GM19043 (cell line): ENCODE results near the gene OPHN1.
"Not testable (repeated sequence)": the region's sequence is repeated elsewhere in the genome, so short reads cannot be mapped to it uniquely, and the experiment has no call there.

Source experiments
- ATAC-seq: cut with Tn5 transposase; IDR thresholded peaks from one replicate; pipeline ENCODE4 v1.9.1; 2021; ENCODE audit warnings: low read depth; ENCODE audit not compliant: unreplicated experiment

The OPHN1 gene

DNA sequence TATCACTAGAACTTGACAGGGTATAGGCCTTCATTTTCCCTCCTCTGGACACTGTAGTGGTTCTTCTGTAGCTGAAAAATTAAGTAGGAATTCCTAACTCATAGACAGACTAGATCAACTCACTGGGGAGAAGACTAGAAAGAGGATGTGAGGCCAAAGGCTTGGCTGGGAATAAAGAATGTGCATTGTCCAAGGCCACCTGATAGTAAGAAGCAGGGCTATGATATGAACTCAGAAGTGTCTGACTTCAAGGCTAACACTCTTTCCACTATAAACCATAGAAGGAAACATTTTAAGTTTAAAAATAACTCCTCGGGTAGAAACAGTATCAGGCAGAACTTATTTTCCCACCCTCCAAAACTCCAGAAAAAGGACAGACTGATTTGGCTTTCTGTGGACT is 346.6 kb downstream of the OPHN1 start:
- no peak for ATAC-seq

DNA sequence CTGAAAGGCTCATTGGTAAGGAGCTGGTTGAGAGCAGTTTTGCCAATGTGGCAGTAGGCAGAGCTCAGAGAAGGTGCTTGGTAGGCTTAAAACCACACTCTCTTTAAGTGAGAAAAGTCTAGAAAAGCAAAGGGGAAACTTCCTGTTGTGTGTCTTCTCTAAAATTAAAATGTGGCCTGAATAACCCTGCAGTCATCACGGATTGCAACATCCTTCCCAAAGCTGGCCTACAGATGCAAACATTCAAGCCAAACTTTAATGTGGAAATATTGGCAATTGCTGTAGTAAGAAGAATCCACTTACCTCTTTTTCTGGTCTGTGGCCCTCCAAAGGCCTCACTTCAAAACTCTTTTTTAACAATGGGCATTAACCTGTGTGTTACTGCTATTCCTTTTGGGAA is 348.5 kb downstream of the OPHN1 start:
- no peak for ATAC-seq

DNA sequence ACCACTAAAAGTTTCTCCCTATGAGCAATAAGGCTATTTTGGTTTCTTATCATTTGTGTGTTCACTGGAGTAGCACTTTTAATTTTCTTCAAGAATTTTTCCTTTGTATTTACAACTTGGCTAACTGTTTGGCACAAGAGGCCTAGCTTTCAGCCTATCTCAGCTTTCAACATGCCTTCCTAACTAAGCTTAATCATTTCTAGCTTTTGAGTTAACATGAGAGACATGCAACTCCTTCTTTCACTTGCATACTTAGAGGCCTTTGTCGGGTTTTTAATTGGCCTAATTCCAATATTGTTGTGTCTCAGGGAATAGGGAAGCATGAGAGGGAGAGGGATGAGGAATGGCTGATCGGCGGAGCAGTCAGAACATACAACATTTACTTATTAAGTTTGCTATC is 349.8 kb downstream of the OPHN1 start:
- no peak for ATAC-seq

GRCh38 chrX:68079961-68080360 is 353.3 kb downstream of the OPHN1 start:
- ATAC-seq = no peak

- ATAC-seq = not testable (repeated sequence)
Measured at GRCh38 chrX:68078801-68079200, 354.5 kb downstream of the OPHN1 start.

GRCh38 chrX:68077378-68077777 is 355.9 kb downstream of the OPHN1 start:
- ATAC-seq = no peak

DNA sequence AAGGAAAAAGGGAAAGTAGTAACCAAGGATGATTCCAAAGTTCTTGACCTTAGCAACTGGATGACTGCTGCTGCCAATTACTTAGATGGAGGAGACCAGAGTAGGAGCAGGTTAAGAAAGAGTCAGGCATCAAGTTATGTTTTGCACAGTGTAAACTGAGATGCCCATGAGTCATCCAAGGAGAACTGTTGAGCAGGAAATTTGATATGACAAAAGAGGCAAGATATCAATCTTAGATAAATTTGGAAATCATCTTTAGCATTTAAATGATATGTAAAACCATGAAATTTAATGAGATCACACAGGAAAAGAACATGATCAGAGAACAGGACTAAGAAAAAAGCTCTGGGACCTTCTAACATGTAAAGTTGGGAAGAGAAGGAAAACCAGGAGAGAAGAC is 361.3 kb downstream of the OPHN1 start:
- ATAC-seq = no peak

DNA sequence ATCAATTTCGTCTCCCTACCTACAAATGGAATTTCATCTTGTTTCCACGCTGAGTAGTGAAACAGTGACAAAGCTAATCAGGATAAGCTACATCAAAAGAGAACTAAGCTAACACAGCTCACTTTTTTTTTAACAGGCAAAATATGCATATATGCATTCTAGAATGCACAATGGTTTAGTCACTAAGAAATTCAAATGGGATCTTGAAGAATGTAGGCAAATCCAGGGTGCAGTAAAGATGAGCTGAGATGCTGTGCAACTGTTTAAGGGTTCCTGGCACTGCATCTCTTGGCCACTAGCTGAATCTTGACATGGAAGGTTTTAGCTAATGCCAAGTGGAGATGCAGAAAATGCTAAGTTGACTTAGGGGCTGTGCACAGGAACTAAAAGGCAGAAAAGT is 363.2 kb downstream of the OPHN1 start:
- ATAC-seq = not testable (repeated sequence)

- ATAC-seq = no peak
Measured at GRCh38 chrX:68061206-68061535, 372.1 kb downstream of the OPHN1 start.

DNA sequence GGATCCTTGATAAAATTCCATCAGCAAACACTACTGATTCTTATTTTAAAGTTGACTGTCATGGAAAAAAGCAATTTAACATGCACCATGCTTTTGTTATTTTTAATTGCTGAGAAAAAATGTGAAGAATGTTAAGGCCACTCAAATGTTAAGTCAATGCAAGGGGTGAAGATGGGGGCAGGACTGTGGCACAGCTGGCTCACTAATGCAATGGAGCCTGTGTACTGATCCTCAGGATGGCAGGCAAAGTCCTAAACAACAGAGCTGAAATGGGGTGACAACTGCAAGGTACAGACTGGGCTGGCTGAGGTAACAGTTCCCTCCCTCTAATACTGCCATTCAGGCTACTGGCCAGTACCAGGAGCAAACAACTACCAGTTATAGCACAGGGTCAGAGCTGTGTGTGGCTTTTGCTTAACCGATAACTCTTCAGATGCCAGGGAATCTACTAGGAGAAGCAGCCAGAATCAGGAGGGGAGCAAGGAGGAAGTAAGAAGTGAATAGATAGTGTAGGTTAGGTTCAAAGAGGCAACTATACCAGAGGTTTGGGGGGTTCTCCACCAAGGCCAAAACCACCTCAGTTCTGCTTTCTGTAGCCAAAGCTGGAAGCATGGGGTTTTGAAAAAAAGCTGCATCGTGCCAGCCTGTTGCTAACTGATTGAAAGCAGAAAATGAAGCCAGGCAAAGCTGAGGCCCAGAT is 372.6 kb downstream of the OPHN1 start:
- no peak for ATAC-seq

DNA sequence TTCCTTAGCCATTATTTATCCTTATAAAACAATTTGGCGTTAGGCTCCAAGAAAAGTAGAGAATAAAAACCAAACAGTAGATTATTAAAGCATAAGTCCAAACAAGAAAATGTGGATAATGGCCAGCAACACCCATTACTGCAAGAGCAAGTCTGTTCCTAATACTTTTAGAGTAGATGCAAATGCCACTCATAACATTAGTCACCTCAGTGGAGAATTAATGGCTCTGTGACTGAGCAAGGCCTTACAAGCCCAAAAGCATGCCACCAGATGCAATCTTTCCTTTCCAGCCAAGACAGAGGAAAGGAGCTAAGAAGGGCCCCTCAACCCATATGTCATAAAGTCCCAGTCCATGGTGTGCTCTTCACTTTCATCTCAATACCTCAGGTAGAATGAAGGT is 373.8 kb downstream of the OPHN1 start:
- no peak for ATAC-seq

GRCh38 chrX:68049466-68049865 is 383.8 kb downstream of the OPHN1 start:
- ATAC-seq = no peak

- no peak for ATAC-seq
Measured at GRCh38 chrX:68048774-68049173, 384.5 kb downstream of the OPHN1 start.

DNA sequence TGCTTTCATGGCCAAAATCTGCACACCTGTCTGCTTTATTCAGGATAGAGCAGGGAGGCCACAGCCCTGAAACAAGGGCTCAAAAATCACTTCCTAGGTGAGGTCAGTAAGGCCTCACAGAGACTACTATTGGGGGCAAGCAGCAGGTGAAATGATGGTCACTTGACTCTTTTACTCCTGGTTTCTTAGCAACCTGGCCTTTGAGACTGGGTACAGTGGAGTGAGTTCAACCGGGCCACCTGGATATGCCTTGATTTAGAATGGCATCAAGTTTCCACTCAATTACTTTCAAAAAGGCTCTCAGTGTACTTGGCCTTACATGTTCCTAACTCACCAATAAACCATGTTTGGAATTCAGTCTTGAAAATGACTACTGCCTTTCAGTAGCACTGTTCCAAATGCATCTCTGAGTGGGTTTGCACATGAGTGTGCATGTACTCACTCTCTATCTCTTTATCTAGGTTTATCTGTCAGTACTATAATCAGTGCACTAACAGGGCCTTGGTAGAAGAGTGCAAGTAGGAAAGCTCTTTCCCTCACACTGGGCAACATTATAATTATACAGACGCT is 388.2 kb downstream of the OPHN1 start:
- ATAC-seq = no peak

GRCh38 chrX:68043713-68044438 is 389.4 kb downstream of the OPHN1 start:
- ATAC-seq = no peak

- ATAC-seq = no peak
Measured at GRCh38 chrX:68041110-68041509, 392.2 kb downstream of the OPHN1 start.

GRCh38 chrX:68018248-68019203 is 414.8 kb downstream of the OPHN1 start:
- no peak for ATAC-seq

DNA sequence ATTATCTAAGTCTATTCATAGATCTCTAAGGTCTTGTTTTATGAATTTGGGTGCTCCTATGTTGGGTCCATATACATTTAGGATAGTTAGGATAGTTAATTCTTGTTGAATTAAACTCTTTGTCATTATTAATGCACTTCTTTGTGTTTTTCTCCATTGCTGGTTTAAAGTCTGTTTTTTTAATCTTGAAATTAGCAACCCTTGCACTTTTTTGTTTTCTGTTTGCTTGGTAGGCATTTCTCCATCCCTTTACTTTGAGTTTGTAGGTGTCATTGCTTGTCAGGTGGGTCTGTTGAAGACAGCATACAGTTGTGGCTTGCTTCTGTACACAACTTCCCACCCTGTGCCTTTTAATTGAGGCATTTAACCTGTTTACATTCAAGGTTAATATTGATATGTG is 434.8 kb downstream of the OPHN1 start:
- no peak for ATAC-seq
